ENCODE data around the gene ARMC12. TPM values are rescaled to one million over a fixed set of nuclear protein-coding genes. Genes with fewer than 3 reads are reported as not detected.

The ARMC12 gene
- total RNA-seq, 1 donor from 2014 or later: 2.9 TPM

DNA sequence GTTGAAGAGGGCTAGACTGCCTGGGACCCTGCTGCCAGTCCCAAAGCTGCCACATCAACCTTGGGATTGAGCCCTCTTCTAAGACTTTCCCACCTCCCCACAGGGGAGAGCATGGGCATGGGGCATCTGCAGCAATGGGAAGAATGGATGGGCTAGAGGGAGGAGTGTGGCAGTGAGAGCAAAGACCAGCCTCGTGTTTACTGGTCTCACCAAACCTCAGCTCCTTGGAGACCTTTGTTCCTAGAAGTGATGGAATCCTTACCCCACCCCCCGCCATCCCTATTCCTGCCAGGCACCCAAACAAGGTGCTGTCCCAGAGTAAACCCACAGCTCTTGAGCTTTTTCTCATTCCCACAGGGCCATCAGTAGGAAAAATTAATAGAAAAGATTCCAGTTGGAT lies 20.0 kb upstream of the ARMC12 start:
- no peak for DNase-seq (ENCODE audit: low read depth, low spot score)
- no peaks in the 10 kb centered on the region for H3K9me3 Mint-ChIP-seq
- H3K4me1 Mint-ChIP-seq: peaks cover 45% of the 10 kb centered on the region
- H3K27ac Mint-ChIP-seq (ENCODE audit: unreplicated experiment): no peak overlapping the region
- H3K27me3 Mint-ChIP-seq (ENCODE audit: low read depth): no peaks in the 10 kb centered on the region
- no peaks in the 10 kb centered on the region for H3K36me3 Mint-ChIP-seq (ENCODE audit: low read depth)
- H3K4me3 Mint-ChIP-seq: no peak overlapping the region
- TF ChIP-seq, protein P1, sequence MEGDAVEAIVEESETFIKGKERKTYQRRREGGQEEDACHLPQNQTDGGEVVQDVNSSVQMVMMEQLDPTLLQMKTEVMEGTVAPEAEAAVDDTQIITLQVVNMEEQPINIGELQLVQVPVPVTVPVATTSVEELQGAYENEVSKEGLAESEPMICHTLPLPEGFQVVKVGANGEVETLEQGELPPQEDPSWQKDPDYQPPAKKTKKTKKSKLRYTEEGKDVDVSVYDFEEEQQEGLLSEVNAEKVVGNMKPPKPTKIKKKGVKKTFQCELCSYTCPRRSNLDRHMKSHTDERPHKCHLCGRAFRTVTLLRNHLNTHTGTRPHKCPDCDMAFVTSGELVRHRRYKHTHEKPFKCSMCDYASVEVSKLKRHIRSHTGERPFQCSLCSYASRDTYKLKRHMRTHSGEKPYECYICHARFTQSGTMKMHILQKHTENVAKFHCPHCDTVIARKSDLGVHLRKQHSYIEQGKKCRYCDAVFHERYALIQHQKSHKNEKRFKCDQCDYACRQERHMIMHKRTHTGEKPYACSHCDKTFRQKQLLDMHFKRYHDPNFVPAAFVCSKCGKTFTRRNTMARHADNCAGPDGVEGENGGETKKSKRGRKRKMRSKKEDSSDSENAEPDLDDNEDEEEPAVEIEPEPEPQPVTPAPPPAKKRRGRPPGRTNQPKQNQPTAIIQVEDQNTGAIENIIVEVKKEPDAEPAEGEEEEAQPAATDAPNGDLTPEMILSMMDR (conservative IDR thresholded peaks at IDR 0.05): no peak

DNA sequence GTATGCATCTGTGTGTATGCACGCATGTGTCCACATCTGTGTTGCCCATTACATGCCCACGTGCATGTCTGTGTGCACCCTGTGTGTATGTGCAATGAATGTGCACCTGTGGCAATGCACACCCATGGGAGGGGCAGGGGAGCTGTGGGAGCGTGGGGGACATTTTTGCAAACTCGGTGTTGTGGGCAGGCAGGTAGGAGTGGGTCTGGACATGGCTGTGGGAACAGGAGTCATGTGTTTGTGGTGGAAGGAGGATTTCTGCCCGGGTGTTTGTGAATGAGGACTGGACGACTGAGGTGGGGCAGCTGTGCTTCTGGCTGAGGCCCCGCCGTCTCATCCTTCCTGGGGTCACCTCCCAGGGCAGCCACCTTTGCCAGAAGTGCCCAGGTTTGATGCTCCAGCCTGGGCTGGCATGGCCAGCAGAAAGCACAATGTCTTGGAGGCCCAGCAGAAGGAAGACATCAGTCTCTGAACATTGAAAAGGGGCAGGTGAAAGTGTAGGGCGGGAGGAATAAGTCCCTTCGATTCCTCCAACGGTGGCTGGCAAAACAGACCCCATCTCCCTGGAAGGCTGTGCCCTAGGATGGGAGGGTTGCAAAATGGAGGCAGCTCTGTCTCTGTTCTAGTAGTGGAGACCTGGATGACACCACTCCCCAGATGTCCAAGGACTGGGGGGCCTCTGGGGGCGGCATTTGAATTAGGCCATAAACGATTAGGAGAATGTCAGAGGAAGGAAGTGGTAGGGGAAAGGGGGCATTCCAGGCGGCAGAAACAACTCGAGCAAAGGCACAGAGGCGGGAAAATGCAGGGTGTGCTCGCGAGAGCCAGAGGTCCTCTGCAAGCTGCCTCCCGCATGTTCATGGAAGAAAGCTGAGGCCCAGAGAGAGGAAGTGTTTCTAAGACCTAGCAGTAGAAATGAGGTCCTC lies 19.1 kb upstream of the ARMC12 start:
- Mint-ChIP-seq H3K9me3 (no peaks in the 10 kb centered on the region), H3K4me3 (no peak overlapping the region), H3K27ac (ENCODE audit: unreplicated experiment) (peak overlapping the region; percentile 94), H3K4me1 (peaks cover 49% of the 10 kb centered on the region), H3K27me3 (ENCODE audit: low read depth) (no peaks in the 10 kb centered on the region), H3K36me3 (ENCODE audit: low read depth) (no peaks in the 10 kb centered on the region)
- TF ChIP-seq, protein P1 (conservative IDR thresholded peaks at IDR 0.05): no peak
- DNase-seq (ENCODE audit: low read depth, low spot score): no peak

DNA sequence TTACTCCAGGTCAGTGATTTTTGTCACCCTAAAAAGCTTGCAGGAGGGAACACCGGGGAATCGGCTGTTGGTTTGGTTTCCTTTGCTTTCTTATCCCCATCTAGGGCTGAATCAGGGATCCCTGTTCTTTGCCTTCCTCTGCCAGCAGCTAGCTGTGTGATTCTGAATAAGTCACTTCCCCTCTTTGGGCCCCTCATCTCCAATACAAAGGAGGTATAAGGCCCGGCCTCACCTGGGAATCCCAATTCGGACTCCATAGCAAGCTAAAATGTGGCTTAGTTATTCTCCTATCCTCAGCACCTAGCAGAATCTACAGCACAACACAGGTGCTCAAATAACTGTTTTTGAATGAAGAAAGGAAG lies 18.5 kb upstream of the ARMC12 start:
- Mint-ChIP-seq H3K9me3 (no peaks in the 10 kb centered on the region), H3K27ac (ENCODE audit: unreplicated experiment) (peak overlapping the region; percentile 24), H3K4me3 (peak overlapping the region; percentile 8), H3K27me3 (ENCODE audit: low read depth) (no peaks in the 10 kb centered on the region), H3K36me3 (ENCODE audit: low read depth) (no peaks in the 10 kb centered on the region), H3K4me1 (peaks cover 51% of the 10 kb centered on the region)
- DNase-seq (ENCODE audit: low read depth, low spot score): no peak
- TF ChIP-seq, protein P1 (conservative IDR thresholded peaks at IDR 0.05): no peak

DNA sequence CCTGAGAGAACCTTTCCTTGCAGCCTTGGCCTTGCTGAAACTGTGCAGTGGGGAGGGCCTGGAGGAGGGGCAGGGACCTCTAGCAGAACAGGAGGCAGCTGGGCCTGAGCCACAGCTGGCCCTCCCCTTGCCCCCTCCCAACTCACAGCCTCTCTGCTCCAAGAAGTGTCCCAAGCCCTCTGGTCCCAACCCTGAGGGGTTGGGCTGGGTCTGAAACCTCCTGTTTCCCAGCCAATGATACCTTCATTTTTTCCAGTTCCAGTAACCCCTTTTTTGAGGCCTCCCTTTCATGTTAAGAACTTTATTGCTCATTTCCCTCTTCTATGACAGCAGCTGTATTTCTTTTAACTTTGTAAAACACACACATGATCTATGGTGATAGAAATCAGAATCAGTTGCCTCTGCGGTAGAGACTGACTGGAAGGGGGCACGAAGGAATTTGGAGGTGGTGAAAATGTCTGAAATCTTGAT lies 17.9 kb upstream of the ARMC12 start:
- Mint-ChIP-seq H3K36me3 (ENCODE audit: low read depth) (no peaks in the 10 kb centered on the region), H3K27ac (ENCODE audit: unreplicated experiment) (peak overlapping the region; percentile 86), H3K4me1 (peaks cover 52% of the 10 kb centered on the region), H3K9me3 (no peaks in the 10 kb centered on the region), H3K27me3 (ENCODE audit: low read depth) (no peaks in the 10 kb centered on the region), H3K4me3 (peak overlapping the region; percentile 8)
- no peak for DNase-seq (ENCODE audit: low read depth, low spot score)
- TF ChIP-seq, protein P1 (conservative IDR thresholded peaks at IDR 0.05): no peak

DNA sequence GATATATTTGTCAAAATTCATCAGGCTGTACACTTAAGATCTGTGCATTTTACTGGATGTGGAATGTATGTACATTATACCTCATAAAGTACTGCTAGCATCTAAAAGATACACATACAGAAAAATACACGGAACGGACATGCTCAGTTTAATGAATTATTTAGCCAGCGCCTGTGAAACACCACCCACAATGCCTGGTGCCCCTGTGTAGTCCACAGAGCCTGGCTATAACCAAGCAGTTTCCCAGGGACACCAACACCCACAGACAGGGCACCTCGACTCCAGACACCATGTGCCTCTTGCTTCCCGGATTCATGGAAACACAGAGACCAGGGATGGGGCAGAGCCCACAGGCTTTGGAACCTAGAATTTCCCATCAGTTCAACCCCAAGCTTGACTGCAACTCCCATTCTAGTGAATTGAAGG lies 17.4 kb upstream of the ARMC12 start:
- Mint-ChIP-seq H3K4me1 (peaks cover 52% of the 10 kb centered on the region), H3K27me3 (ENCODE audit: low read depth) (no peaks in the 10 kb centered on the region), H3K9me3 (no peaks in the 10 kb centered on the region), H3K27ac (ENCODE audit: unreplicated experiment) (peak overlapping the region; percentile 12), H3K36me3 (ENCODE audit: low read depth) (no peaks in the 10 kb centered on the region), H3K4me3 (peak overlapping the region; percentile 82)
- DNase-seq (ENCODE audit: low read depth, low spot score): no peak
- TF ChIP-seq, protein P1 (conservative IDR thresholded peaks at IDR 0.05): no peak
